HUDEP-2 (cell line): ENCODE results near the gene ABI2.

Experiments
- DNase-seq, 76 experiments: peaks; one replicate each; lab custom pipeline; 2025; ENCODE audit not compliant: unreplicated experiment in 76 of 76; lab: John Stamatoyannopoulos, UW

Gene ABI2

DNA sequence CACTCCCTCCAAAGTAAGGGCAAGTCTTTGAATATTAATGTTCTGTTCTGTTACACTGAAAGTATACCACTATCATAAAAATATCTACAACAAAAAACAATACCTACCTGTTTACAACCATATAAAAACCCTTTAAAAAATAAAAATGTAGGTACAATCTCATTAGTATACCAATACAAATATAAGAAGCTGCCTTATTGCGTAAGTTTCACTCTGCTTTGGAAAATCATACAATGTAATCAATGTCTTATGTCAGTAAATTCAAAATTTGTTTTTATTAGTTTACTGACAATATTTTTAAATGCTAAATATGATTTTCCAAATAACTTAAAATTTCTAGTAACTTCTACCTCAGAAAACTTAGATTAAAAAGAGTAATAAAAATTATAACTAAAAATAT lies 134.1 kb downstream of the ABI2 start:
- DNase-seq, result no peak

- no peak for DNase-seq
Measured at GRCh38 chr2:203463266-203463678, 135.1 kb downstream of the ABI2 start.

DNA sequence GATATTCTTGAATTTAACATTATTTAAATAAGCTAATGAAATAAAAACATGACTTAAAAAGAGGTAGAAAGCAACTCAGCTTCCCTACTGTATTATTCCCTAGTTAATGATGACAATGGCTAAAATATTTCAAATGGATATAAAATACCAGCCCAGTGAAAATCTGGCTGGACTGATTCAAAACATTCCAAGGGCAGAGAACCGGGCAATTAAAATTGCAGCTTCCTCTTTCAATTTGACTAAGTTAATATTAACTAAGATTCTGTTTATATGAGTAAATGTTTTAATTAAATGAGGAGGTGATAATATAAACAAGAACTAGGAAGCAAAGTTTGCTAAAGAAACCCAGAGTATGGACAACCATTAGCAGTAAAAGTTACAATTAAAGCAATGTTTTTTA lies 141.4 kb downstream of the ABI2 start:
- no peak for DNase-seq

GRCh38 chr2:203470371-203470770 lies 142.2 kb downstream of the ABI2 start:
- no peak for DNase-seq

GRCh38 chr2:203471323-203471722 lies 143.1 kb downstream of the ABI2 start:
- DNase-seq, result no peak

GRCh38 chr2:203476881-203477280 lies 148.7 kb downstream of the ABI2 start:
- DNase-seq, result no peak

GRCh38 chr2:203480623-203481022 lies 152.4 kb downstream of the ABI2 start:
- no peak for DNase-seq

GRCh38 chr2:203484266-203485112 lies 156.3 kb downstream of the ABI2 start:
- peak in 25 of 76 experiments; percentile 1 to 31 (median 11) for DNase-seq

GRCh38 chr2:203489531-203489930 lies 161.3 kb downstream of the ABI2 start:
- DNase-seq, result no peak

- DNase-seq, result no peak
Measured at GRCh38 chr2:203490391-203490790, 162.2 kb downstream of the ABI2 start.

DNA sequence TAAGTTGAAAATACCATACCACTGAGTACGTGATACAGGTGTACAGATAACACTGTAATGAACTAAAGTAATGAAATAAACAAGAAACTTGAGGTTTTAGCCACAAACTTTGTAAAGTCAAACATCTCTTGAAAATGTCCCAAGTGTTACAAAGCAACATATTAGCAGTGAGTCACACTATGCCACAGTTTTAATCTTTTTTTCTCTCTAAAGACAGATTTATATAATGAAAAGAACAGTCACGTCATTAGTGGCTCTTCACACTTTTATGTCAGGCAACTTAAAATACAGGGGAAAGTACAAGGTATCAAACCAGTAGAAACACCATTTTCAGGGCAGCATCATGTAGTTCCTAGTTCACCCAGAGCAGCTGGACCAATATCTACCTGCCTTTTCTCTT lies 164.8 kb downstream of the ABI2 start:
- DNase-seq, result no peak
